Measurements from ENCODE around the gene OR1J4.
"Not testable (repeated sequence)": the region's sequence is repeated elsewhere in the genome, so short reads cannot be mapped to it uniquely, and the experiment has no call there.

OR1J4 gene, protein sequence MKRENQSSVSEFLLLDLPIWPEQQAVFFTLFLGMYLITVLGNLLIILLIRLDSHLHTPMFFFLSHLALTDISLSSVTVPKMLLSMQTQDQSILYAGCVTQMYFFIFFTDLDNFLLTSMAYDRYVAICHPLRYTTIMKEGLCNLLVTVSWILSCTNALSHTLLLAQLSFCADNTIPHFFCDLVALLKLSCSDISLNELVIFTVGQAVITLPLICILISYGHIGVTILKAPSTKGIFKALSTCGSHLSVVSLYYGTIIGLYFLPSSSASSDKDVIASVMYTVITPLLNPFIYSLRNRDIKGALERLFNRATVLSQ

DNA sequence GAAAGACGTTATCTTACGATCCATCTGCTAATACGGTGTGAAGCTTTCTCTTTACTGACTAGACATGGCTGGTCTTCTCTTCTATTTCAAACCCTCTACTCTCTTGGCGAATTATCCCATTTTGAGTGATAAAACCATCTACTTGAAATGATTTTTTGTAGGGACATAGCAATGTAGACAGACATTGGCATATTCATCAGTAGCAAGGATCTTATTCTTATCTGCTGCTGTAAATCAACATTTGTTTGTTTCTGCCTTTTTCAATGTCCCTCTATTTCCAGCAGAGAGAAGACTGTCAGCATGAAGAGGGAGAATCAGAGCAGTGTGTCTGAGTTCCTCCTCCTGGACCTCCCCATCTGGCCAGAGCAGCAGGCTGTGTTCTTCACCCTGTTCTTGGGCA is at the start of gene OR1J4:
Gene OR1J4, plus strand, starts transcription at position 301 of the 400 bp plus-strand sequence. Its CDS starts 0 bp downstream, at position 301.
- DNase-seq (ENCODE audit: low read depth in 2 of 2), result no peak

DNA sequence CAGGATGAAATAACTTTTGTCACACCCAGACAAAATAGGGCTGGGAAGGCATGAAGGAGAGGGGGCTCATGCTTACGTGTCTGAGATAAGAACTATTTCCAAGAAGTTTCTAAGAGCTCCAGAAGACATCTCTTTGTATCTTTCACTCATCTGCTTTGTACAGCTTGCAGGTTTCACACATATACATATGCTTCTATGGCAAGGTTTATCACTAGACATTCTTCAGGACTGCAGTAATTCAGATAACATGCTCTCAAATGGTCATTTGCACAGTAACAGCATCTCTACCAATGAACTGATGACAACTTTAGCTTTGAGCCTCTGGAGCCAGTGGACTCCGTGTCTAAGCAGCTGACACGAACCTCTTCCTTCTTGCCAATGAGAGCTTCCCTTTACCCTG is 44.4 kb upstream of the OR1J4 start:
- no peak for DNase-seq (ENCODE audit: low read depth in 2 of 2)

DNA sequence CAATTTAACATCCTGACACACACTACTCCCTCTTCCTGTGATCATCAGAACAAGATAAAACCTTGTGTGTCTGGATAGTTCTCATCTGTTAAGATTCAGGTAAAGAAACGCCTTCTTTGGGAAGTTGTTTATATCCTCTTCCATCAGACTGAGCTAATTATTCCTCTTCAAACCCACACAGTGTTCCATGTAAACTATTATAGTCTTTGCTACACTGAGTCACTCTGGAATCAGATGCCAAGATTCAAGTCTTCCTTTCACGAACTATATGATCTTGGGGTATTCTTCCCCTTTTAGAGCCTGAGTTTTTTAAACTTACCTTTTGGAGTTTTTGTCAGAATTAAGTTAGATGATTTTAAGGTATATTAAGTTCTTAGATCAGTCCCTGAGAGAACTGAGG is 43.2 kb upstream of the OR1J4 start:
- DNase-seq (ENCODE audit: low read depth in 2 of 2), result no peak

DNA sequence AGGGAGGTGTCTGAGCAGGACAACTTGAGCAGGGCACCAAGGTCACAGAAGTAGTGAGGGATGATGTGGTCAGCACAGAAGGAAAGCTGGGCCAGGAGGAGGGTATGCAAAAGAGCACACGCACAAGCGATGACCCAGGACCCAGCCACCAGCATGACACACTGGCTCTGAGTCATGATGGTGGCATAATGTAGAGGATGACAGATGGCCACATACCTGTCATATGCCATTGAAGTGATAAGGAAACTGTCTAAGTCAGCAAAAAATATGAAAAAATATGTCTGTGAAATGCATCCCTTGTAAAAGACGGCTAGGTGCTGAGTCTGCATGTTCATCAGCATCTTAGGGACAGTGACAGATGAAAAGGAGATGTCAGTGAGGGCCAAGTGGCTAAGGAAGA is 41.6 kb upstream of the OR1J4 start:
- DNase-seq (ENCODE audit: low read depth in 2 of 2), result no peak

DNA sequence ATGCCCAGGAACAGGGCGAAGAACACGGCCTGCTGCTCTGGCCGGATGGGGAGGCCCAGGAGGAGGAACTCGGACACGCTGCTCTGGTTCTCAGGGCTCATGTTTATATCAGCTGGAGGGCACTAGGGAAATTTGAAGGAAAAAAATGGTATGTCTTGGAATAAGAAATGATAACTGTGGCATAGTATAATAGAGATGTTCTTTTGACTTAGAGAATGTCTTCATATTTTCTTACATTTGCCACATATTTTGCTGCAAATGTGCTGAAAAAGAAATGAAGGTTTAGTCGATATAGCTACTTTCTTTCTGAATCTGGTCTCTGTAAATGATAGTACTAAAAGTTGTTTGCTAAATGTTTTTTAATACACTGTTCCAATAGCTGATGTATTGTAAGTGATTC is 41.1 kb upstream of the OR1J4 start, which contains the start of gene OR1J1:
Gene OR1J1, minus strand, starts transcription at position 101 of the 400 bp plus-strand sequence. Its CDS starts 0 bp downstream, at position 101.
- no peak for DNase-seq (ENCODE audit: low read depth in 2 of 2)

DNA sequence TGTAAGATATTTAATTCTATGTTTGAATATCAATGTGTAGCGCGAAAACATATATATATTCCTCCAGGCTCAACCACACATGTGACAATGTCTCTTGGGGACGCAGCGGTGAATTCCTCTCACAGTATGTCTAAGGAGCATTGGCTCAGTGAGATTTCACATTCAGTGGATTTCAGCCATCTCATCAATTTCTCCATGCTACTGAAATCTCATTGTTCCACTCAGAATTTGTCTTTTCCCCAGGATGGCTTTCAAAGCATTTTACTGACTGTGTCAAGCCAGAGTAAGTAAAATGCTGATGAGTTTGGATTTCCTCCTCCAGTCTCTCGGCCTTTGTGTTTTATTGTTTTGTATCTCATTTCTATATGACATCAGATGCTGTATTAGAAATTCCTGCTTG is 39.9 kb upstream of the OR1J4 start:
- no peak for DNase-seq (ENCODE audit: low read depth in 2 of 2)

DNA sequence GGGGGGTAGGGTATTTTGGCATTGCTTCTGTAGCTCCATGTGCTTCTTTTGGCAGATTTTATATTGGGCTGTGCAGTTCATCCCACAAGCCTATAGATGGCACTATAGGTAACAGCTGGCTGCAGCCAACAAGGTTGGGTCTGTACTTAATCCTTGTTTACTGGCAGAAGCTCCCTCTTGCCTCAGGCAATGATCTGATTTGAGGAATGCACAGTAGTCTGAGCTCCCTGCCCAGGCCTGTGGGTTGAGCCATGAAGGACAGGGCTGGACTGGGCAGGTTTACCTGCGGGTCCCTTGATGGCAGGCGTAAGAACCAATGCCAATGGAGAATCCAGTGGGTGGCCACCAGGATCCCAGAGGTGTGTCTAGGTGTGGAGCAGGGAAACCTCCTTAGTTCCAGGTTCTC is 20.1 kb upstream of the OR1J4 start:
- DNase-seq (ENCODE audit: low read depth in 2 of 2), result no peak

DNA sequence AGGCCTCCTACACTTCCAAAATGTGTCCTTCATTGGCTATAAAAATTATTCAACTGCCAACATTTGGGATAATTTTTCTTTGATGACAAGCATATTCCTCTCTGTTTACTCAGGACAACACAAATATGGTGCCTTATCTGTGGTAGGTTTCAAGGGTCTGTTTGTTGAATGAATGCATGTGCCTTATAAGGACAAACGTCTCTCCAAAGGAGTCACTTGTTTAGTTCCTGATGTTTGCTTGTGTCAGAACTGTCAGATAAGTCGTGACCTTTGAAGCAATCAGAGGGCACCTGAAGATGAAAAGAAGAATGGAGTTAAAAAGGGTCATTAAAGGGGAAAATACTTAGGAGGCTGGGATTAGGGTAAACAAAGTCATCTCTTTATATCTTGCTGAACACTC is 12.0 kb upstream of the OR1J4 start:
- DNase-seq (ENCODE audit: low read depth in 2 of 2), result no peak

DNA sequence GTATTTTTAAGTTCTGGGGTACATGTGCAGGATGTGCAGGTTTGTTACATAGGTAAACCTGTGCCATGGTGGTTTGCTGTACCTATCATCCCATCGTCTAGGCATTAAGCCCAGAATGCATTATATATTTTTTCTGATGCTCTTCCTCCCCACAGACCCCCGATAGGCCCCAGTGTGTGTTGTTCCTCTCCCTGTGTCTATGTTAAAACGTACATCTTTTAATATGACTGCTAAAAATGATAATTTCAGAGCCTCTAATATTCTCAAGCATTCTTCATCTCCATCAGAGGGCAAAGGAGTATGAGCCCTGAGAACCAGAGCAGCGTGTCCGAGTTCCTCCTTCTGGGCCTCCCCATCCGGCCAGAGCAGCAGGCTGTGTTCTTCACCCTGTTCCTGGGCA is 8.4 kb upstream of the OR1J4 start, which contains the start of gene OR1J2:
Gene OR1J2, plus strand, starts transcription at position 301 of the 400 bp plus-strand sequence. Its CDS starts 0 bp downstream, at position 301.
- no peak for DNase-seq (ENCODE audit: low read depth in 2 of 2)

DNA sequence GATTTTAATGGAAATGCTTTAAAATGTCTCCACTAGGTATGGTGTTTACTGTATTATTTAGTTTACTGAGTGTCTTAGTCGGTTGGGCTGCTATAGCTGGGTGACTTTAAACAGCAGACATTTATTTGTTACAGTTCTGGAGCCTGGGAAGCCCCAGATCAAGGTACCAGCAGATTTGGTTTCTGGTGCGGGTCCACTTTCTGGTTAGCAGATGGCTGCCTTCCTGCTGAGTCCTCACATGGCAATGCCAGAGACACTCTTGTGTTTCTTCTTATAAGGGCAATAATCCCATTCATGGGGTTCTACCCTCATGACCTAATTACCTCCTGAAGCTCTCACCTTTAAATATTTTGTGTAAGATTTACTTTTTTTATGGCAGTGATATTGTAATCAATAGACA is 715 bp upstream of the OR1J4 start:
- no peak for DNase-seq (ENCODE audit: low read depth in 2 of 2)

DNA sequence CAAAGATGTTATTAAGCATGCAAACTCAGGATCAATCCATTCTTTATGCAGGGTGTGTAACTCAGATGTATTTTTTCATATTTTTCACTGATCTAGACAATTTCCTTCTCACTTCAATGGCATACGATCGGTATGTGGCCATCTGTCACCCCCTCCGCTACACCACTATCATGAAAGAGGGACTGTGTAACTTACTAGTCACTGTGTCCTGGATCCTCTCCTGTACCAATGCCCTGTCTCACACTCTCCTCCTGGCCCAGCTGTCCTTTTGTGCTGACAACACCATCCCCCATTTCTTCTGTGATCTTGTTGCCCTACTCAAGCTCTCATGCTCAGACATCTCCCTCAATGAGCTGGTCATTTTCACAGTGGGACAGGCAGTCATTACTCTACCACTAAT is 435 bp downstream of the OR1J4 start:
- DNase-seq (ENCODE audit: low read depth in 2 of 2), result no peak

DNA sequence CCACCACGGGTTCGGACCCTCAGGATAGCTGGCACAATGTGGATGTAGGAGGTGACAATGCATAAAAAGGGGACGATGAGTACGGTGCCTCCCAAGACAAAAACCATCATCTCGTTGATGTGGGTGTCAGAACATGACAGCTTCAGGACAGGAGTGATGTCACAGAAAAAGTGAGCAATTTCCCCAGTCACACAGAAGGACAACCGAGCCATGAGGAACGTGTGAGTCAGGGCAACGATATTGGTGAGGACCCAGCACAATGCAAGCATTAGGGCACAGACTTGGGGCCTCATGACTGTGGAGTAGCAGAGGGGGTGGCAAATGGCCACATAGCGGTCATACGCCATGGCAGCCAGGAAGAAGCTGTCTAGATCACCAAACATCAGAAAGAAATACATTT is 7.7 kb downstream of the OR1J4 start:
- DNase-seq (ENCODE audit: low read depth in 2 of 2), result no peak

DNA sequence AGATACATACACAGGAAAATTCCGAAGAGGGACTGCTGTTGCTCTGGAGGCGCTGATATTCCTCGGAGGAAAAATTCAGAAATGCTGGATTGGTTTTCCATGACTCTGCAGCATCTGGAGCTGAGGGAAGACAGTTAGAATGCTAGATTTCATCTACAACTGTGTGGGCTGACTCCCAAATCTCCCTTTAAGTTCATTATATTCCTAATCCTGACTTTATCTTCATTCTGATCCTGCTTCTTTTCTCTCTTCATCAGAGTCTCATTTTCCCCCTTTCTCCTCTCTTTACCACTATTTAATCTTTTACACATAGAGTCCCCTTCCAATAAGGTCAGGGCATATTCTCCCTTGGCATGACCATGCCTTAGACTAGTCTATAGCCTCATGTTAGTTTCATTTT is 8.3 kb downstream of the OR1J4 start, which contains the start of gene OR1N1:
Gene OR1N1, minus strand, starts transcription at position 101 of the 400 bp plus-strand sequence. Its CDS starts 0 bp downstream, at position 101.
- DNase-seq (ENCODE audit: low read depth in 2 of 2), result no peak

DNA sequence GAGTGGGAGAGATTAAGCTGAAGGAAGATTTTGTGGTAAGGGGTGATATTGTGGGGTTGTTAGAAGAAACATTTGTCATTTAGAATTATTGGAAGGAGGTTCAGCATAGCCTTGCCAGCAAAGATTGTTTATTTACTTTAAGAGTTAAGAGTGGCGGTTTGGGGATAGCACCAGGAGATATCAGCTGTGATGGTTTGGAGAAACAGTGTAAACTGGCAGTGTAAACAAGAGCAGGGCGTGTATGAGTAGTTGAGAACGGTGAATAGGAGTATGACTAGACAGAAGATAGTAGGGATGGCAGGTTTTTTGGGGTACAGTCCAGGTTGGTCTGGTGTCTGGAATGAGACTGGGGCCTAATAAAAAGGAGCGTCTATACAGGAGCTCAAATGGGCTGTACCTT is 12.2 kb downstream of the OR1J4 start:
- DNase-seq (ENCODE audit: low read depth in 2 of 2), result not testable (repeated sequence)

DNA sequence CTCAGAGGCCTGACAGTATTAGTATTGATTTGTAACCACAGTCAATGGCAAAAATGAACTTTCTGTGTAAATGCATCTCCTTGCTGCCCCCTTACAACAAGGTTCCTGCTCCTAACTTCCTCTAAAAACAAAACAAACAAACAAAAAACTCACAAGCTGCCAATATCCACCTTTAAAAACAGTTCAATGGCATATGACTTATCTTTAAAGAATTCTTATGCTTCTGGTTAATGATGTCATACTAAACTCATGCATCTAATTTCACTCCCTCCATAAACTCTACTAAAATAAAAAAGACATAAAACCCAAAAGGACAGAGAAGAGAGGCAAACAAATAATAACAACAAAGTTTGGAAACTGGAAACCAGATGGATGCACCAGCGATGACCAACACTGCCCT is 17.2 kb downstream of the OR1J4 start:
- DNase-seq (ENCODE audit: low read depth in 2 of 2), result no peak

DNA sequence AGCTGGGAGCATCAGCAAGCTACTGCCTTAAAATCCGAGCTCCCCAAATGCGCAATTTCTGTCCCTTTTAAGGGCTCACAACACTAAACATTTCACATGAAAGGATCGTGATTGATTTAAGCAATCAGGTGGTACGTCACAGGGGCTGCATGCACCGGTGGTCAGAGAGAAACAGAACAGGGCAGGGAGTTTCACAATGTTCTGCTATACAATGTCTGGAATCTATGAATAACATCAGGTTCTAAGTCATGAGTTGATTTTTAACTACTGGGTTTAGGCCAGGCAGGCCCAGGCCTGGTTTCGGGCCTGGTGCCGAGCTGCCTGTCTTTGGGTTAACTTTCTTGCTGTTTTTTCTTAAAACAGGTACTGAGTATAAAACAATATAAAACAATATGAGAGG is 18.1 kb downstream of the OR1J4 start:
- DNase-seq (ENCODE audit: low read depth in 2 of 2), result not testable (repeated sequence)

DNA sequence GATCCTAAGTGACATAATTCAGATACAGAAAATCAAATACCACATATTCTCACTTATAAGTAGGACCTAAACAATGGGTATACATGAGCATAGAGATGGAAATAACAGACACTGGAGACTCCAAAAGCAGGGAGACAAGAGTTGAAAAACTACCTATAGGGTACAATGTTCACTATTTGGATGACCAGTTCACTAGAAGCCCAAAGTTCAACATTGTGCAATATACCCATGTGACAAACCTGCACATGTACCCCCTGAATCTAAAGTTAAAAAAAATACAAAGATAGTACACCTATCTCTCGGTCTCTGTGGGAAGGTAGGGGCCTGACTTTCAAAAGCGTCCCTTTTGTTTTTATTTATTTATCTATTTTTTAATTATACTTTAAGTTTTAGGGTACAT is 19.8 kb downstream of the OR1J4 start:
- DNase-seq (ENCODE audit: low read depth in 2 of 2), result no peak

DNA sequence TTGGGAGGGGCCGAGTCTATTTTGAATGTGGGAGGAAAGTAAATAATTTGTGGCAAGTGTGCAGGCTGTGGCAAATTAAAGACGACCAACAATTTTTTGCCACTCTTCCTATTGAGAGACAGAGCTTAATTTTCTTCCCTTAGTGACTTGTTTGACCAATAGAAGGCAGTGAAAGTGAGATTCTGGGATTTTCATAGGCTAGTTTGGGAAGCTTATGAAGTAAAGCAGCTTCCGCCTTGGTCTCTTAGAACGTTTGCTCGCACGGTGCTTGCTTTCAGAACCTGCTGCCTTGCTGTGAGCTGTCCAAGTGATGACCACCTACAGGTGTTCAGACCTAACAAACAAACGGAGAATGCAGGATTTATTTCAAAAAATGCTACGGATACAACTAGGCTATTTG is 27.3 kb downstream of the OR1J4 start:
- no peak for DNase-seq (ENCODE audit: low read depth in 2 of 2)

DNA sequence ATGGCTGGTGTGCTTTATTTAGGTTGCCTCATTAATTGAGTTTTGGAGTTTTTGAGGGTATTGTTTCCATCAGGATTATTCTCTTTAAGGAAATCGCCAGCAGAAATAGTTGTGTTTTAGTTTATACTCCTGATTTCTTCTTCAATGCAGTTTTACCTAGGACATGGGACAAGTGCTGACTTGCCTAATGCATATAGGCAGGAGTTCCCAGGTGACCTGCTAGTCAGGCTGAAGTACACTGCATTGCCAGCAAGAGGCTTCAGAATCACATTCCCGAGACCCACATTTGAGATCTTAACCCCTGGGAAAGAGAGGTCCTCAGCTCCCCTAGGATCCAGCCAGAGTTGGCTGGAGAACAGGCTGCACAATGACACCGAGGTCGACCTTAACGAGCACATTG is 32.4 kb downstream of the OR1J4 start:
- DNase-seq (ENCODE audit: low read depth in 2 of 2), result no peak

DNA sequence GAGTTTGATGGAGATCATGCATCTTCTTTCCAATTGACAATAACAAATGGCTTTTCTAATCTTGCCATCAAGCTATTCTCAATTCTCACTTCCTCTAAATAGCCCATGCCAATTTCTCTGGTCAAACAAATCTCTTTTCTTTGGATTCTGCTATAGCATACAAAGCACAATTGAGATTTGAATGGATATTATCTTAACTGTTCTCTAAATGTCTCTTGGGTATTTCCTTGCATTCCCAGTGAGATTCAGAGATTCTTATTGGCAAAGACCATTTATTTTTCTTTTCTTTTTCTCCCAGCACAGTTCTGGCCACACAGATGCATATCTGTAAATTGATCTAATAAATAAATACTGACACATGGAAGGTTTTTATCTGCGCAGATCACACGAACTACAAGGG is 33.9 kb downstream of the OR1J4 start, which contains the start of gene OR1N2:
Gene OR1N2, plus strand, starts transcription at position 301 of the 400 bp plus-strand sequence. CDS start 100 bp downstream, outside the sequence.
- DNase-seq (ENCODE audit: low read depth in 2 of 2), result no peak

DNA sequence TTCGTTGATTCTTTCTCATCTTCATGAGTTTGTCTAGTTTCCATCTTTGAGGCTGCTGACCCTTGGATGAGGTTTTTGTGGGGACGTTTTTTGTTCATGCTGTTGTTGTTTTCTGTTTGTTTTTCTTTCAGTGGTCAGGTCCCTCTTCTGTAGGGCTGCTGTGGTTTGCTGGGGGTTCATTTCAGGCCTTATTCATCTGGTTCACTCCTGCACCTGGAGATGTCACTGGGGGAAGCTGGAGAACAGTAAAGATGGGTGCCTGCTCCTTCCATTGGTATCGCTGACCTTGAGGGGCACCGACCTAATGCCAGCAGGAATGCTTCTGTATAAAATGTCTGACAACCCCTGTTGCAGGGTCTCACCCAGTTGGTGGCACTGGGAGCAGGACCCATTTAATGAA is 42.5 kb downstream of the OR1J4 start:
- no peak for DNase-seq (ENCODE audit: low read depth in 2 of 2)

DNA sequence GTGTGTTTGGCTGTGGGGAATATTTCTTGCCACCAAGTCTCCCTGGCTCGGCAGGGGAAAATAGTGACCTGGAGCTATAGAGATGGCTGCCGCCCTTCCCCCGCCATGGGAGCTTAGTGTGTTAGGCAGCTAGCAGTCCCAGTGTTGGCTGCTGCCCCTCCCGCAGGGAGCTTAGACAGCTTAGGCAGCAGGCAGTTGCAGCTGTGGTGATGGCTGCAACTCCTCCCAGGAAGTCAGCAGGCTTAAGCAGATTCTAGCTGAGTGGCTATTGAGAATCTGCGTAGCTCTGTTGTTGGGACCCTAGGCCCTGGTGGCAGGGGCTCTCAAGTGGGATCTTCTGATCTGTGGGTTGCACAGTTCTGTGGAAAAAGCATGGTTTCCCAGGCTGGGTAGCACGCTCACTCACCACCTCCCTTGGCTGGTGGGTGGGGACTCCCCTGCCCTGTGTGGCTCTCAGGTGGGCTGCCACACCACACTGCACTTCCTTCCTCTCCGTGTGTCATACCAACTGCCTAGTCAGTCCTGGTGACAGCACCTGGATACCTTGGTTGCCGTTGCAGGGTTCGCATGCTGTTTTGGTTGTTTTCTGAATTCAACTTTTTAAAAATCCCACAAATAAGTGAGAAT is 43.3 kb downstream of the OR1J4 start:
- DNase-seq (ENCODE audit: low read depth in 2 of 2), result peak in 1 of 2 donors; percentile 39

DNA sequence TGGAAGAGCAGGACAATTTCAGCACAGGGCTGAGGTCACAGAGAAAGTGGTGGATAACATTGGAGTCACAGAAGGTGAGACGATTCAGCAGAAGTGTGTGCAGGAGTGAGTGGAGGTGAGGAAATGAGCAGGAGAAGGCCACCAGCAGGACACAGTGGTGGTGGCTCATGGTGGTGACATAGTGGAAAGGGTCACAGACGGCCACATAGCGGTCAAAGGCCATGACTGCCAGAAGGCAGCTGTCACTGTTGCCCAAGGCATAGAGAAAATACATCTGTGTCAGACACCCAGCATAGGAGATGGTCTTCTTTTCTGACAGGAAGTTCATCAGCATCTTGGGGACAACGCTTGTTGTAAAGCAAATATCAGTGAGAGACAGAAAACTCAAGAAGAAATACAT is 49.0 kb downstream of the OR1J4 start:
- no peak for DNase-seq (ENCODE audit: low read depth in 2 of 2)

Measured in activated CD8-positive, alpha-beta memory T cell treated with anti-CD3 and anti-CD28 coated beads for 4 hours (primary cell).